HG03558 (cell line): ENCODE data around the gene EID3.

Source experiments
- ATAC-seq: cut with Tn5 transposase; IDR thresholded peaks from one replicate; pipeline ENCODE4 v1.9.1; 2021; ENCODE audit warnings: moderate number of reproducible peaks; ENCODE audit not compliant: unreplicated experiment; ENCODE audit errors: extremely low read depth

Gene EID3

GRCh38 chr12:104353012-104353981, 49.8 kb downstream of the EID3 start:
- ATAC-seq, result no peak

GRCh38 chr12:104354167-104354867, 50.8 kb downstream of the EID3 start:
- ATAC-seq, result no peak
